CD4-positive, CD25-positive, alpha-beta regulatory T cell (primary cell): ENCODE data around the gene TRIM29. TPM values are rescaled to one million over a fixed set of nuclear protein-coding genes. Genes with fewer than 3 reads are reported as not detected.

Source experiments
- ATAC-seq, 2 donors: fragments of 150-1000 bp; cut with Tn5 transposase; one replicate each; pipeline ENCODE4 v1.10.0; 2021; ENCODE audit warnings: low read depth in 2 of 2, moderate number of reproducible peaks in 2 of 2, moderate library complexity in 1 of 2
- DNase-seq, 3 donors: peaks; one replicate each; pipeline versions ENCODE4 v3.0.0 to v3.0.0-alpha.2; 2012 to 2022; ENCODE audit warnings: mixed read lengths in 1 of 3
- H3K27ac ChIP-seq: one replicate; pipeline ENCODE4 v1.7.0; 2013; ENCODE audit warnings: mild to moderate bottlenecking, low read length; ENCODE audit not compliant: insufficient read depth, poor library complexity, severe bottlenecking
- H3K27me3 ChIP-seq: one replicate; pipeline ENCODE4 v1.7.0; 2013; ENCODE audit warnings: low read length; ENCODE audit not compliant: control insufficient read depth, insufficient read depth
- H3K36me3 ChIP-seq: one replicate; pipeline ENCODE4 v1.7.0; 2013; ENCODE audit warnings: mild to moderate bottlenecking, low read length, moderate library complexity; ENCODE audit not compliant: control insufficient read depth, insufficient read depth
- H3K4me1 ChIP-seq: 2 replicates; pipeline ENCODE4 v1.7.0; 2013; ENCODE audit warnings: mild to moderate bottlenecking, low read length; ENCODE audit not compliant: insufficient read depth, control insufficient read depth, poor library complexity, severe bottlenecking
- H3K4me3 ChIP-seq: one replicate; pipeline ENCODE4 v1.7.0; 2013; ENCODE audit warnings: low read depth, mild to moderate bottlenecking, low read length, moderate library complexity
- H3K9me3 ChIP-seq, 2 experiments: 1 replicate in 1 of 2; 2 replicates in 1 of 2; pipeline ENCODE4 v1.7.0; 2013; ENCODE audit warnings: low read length in 2 of 2, mild to moderate bottlenecking in 1 of 2, moderate library complexity in 1 of 2; ENCODE audit not compliant: control insufficient read depth in 2 of 2
- H3K27ac Mint-ChIP-seq, 3 donors: one replicate each; pipeline ENCODE4 v1.8.0; 2020 to 2022; ENCODE audit warnings: mild to moderate bottlenecking in 3 of 3, mixed read lengths in 3 of 3, moderate library complexity in 2 of 3
- H3K27me3 Mint-ChIP-seq: one replicate; pipeline ENCODE4 v1.8.0; 2022; ENCODE audit warnings: mild to moderate bottlenecking, mixed read lengths
- H3K36me3 Mint-ChIP-seq: one replicate; pipeline ENCODE4 v1.8.0; 2020; ENCODE audit warnings: mixed read lengths
- H3K4me1 Mint-ChIP-seq, 4 donors: one replicate each; pipeline ENCODE4 v1.8.0; 2020 to 2022; ENCODE audit warnings: mixed read lengths in 4 of 4, mild to moderate bottlenecking in 1 of 4
- H3K4me3 Mint-ChIP-seq, 4 donors: one replicate each; pipeline ENCODE4 v1.8.0; 2020 to 2022; ENCODE audit warnings: mild to moderate bottlenecking in 4 of 4, mixed read lengths in 4 of 4, moderate library complexity in 3 of 4
- H3K9me3 Mint-ChIP-seq, 7 donors: one replicate each; pipeline ENCODE4 v1.8.0; 2020 to 2022; ENCODE audit warnings: mixed read lengths in 7 of 7, mild to moderate bottlenecking in 3 of 7, moderate library complexity in 2 of 7
- polyA plus RNA-seq, 4 donors: library from polyadenylated mRNA; unstranded; fragments of 300-500 nt; fragmentation: Illumina TruSeq; gene quantifications; one replicate each; pipeline ENCODE4 v1.2.3, GENCODE V29; 2021
- total RNA-seq: library from RNA; stranded (reverse); gene quantifications from one replicate; pipeline ENCODE4 v1.2.3, GENCODE V29; 2022

The TRIM29 gene
- total and polyA plus RNA-seq, 5 donors from 2014 or later = not detected

GRCh38 chr11:120108154-120108784, 29.6 kb downstream of the TRIM29 start:
- H3K9me3 ChIP-seq = no peaks in the 10 kb centered on the region
- no peak overlapping the region for H3K4me3 ChIP-seq
- no peaks in the 10 kb centered on the region for H3K4me1 ChIP-seq
- H3K27ac Mint-ChIP-seq = peak overlapping the region in 1 of 3 donors; percentile 73
- no peaks in the 10 kb centered on the region for H3K9me3 Mint-ChIP-seq
- DNase-seq (peak; percentile 12 to 43 (median 26)), ATAC-seq (peak in 1 of 2 donors; percentile 42)
- H3K36me3 Mint-ChIP-seq = no peaks in the 10 kb centered on the region
- H3K27ac ChIP-seq = no peak overlapping the region
- no peaks in the 10 kb centered on the region for H3K4me1 Mint-ChIP-seq
- peaks cover 11% of the 10 kb centered on the region for H3K27me3 Mint-ChIP-seq
- no peaks in the 10 kb centered on the region for H3K27me3 ChIP-seq
- no peaks in the 10 kb centered on the region for H3K36me3 ChIP-seq
- no peak overlapping the region for H3K4me3 Mint-ChIP-seq

DNA sequence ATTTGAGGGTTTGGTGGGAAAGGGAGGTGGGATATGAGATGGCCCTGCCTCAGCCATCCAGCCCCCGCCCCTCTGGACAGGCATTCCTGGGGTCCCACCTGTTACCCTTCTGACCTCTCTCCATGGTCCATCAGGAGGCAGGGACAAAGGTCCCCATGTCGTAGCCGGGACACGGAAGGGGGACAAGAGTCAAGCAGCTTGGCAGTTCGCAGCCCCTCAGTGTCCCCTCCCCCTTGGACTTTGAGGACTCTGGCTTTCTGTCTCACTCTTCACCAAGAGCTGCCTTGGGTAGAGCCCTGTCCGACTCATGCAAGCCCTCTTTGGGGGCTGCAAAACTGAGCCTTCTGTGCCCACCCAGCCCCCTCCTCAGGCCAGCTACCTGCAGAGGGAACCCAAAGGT, 30.2 kb downstream of the TRIM29 start:
- H3K9me3 ChIP-seq = no peaks in the 10 kb centered on the region
- H3K27me3 ChIP-seq = no peaks in the 10 kb centered on the region
- DNase-seq (no peak), ATAC-seq (no peak)
- no peaks in the 10 kb centered on the region for H3K36me3 ChIP-seq
- Mint-ChIP-seq H3K4me3 (no peak overlapping the region), H3K36me3 (no peaks in the 10 kb centered on the region), H3K4me1 (no peaks in the 10 kb centered on the region), H3K27me3 (peaks cover 7% of the 10 kb centered on the region), H3K27ac (no peak overlapping the region), H3K9me3 (no peaks in the 10 kb centered on the region)
- no peak overlapping the region for H3K4me3 ChIP-seq
- H3K4me1 ChIP-seq = no peaks in the 10 kb centered on the region
- no peak overlapping the region for H3K27ac ChIP-seq

- peaks cover 4% of the 10 kb centered on the region for H3K27me3 Mint-ChIP-seq
- Histone ChIP-seq H3K36me3 (no peaks in the 10 kb centered on the region), H3K9me3 (no peaks in the 10 kb centered on the region), H3K4me3 (no peak overlapping the region), H3K4me1 (no peaks in the 10 kb centered on the region), H3K27me3 (no peaks in the 10 kb centered on the region), H3K27ac (no peak overlapping the region)
- peak overlapping the region in 1 of 3 donors; percentile 10 for H3K27ac Mint-ChIP-seq
- no peak for ATAC-seq
- DNase-seq = no peak
- no peaks in the 10 kb centered on the region for H3K36me3 Mint-ChIP-seq
- no peaks in the 10 kb centered on the region for H3K9me3 Mint-ChIP-seq
- no peak overlapping the region for H3K4me3 Mint-ChIP-seq
- no peaks in the 10 kb centered on the region for H3K4me1 Mint-ChIP-seq
Observed at GRCh38 chr11:120106354-120107150, 31.4 kb downstream of the TRIM29 start.

- no peak overlapping the region for H3K27ac ChIP-seq
- ATAC-seq = no peak
- Mint-ChIP-seq H3K36me3 (no peaks in the 10 kb centered on the region), H3K27ac (no peak overlapping the region), H3K4me3 (no peak overlapping the region), H3K4me1 (no peaks in the 10 kb centered on the region), H3K9me3 (no peaks in the 10 kb centered on the region), H3K27me3 (peaks cover 4% of the 10 kb centered on the region)
- H3K36me3 ChIP-seq = no peaks in the 10 kb centered on the region
- H3K27me3 ChIP-seq = no peaks in the 10 kb centered on the region
- no peaks in the 10 kb centered on the region for H3K9me3 ChIP-seq
- no peaks in the 10 kb centered on the region for H3K4me1 ChIP-seq
- DNase-seq = no peak
- H3K4me3 ChIP-seq = no peak overlapping the region
Observed at GRCh38 chr11:120105576-120105975, 32.3 kb downstream of the TRIM29 start.

DNA sequence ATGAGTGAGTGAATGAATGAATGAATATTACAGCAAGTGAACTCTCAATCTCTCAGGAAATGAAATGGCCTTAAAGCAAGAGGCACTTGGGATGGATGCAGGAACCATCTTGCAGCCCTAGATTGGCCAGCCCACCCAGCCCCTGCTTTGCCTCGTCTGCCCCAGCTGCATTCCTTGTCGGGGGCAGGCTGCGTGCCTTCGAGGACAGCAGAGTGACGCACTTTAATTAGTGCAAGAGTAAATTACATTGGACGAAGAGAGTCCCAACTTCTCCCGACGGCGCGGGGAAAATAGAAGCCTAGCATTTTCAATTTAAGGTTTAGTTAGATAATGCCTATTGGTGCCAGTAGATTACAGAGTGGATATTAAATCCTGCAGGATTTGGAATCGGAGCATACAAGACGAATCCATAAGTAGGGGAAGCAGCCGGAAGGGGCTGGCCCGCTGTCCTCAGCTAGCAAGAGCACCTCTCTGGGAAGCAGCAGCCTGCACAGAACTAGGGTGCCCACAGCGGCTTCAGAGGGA, 33.8 kb downstream of the TRIM29 start:
- Histone ChIP-seq H3K27ac (no peak overlapping the region), H3K36me3 (no peaks in the 10 kb centered on the region), H3K4me1 (no peaks in the 10 kb centered on the region), H3K9me3 (no peaks in the 10 kb centered on the region), H3K4me3 (no peak overlapping the region), H3K27me3 (no peaks in the 10 kb centered on the region)
- ATAC-seq = no peak
- no peaks in the 10 kb centered on the region for H3K27me3 Mint-ChIP-seq
- no peak overlapping the region for H3K4me3 Mint-ChIP-seq
- H3K27ac Mint-ChIP-seq = no peak overlapping the region
- no peak for DNase-seq
- H3K9me3 Mint-ChIP-seq = no peaks in the 10 kb centered on the region
- no peaks in the 10 kb centered on the region for H3K36me3 Mint-ChIP-seq
- no peaks in the 10 kb centered on the region for H3K4me1 Mint-ChIP-seq

DNA sequence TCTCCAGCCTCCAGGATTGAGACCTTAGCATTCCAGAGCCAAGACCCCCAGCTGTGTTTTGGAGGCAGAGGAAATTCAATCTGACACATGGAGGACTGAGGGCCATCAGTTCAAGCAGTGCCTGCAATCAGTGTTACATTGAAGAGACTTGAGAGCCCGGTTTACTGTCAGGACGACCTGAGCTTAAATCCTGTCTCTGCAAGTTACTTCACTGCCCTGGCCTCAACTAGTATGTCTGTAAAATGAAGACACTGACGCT, 35.1 kb downstream of the TRIM29 start:
- H3K9me3 Mint-ChIP-seq = no peaks in the 10 kb centered on the region
- H3K4me3 ChIP-seq = no peak overlapping the region
- H3K27me3 Mint-ChIP-seq = peaks cover 7% of the 10 kb centered on the region
- no peaks in the 10 kb centered on the region for H3K4me1 ChIP-seq
- no peaks in the 10 kb centered on the region for H3K36me3 ChIP-seq
- H3K36me3 Mint-ChIP-seq = no peaks in the 10 kb centered on the region
- no peak for ATAC-seq
- H3K27ac Mint-ChIP-seq = no peak overlapping the region
- no peak overlapping the region for H3K4me3 Mint-ChIP-seq
- H3K27me3 ChIP-seq = no peaks in the 10 kb centered on the region
- no peaks in the 10 kb centered on the region for H3K9me3 ChIP-seq
- H3K4me1 Mint-ChIP-seq = no peaks in the 10 kb centered on the region
- no peak overlapping the region for H3K27ac ChIP-seq
- no peak for DNase-seq

DNA sequence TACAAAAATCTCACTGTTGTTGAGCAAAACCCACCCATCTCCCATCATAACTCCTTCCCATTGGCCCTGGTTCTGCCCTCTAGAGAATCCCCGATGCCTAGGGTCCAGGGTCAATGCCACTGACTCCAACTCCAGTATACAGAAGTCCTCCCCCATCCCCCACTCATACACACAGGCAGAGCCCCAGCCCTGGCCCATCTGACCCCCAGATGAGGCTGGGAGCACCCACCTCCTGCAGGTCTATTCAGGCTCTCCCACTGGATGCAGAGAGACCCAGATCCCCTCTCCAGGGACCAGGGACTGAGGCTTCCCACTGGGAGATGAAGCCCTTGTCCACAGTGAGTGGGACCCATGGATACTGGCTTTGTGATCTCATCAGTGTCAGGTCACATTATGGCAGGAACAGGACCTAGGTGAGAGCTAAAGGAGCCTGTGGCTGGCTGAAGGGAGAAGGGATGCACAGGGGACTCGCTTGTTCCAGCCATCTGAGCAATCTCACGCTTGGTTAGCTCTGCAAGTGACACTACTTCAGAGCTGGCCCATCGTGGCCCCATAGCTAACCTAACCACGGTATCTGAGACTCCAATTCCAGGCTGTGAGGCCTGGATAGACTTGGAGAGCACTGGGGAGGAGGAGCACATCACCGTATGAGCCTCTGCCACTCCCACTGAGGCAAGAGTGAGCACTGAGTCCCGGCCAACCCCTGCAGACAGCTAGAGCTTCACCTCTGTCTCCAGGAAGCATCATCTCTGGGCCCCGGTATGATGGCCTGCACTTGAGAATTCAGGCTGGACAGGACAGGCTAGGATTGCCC, 35.7 kb downstream of the TRIM29 start:
- no peaks in the 10 kb centered on the region for H3K36me3 ChIP-seq
- DNase-seq (no peak), ATAC-seq (no peak)
- no peaks in the 10 kb centered on the region for H3K9me3 ChIP-seq
- Mint-ChIP-seq H3K9me3 (no peaks in the 10 kb centered on the region), H3K27ac (no peak overlapping the region), H3K4me3 (no peak overlapping the region), H3K27me3 (peaks cover 7% of the 10 kb centered on the region), H3K4me1 (no peaks in the 10 kb centered on the region), H3K36me3 (no peaks in the 10 kb centered on the region)
- no peak overlapping the region for H3K27ac ChIP-seq
- H3K4me1 ChIP-seq = no peaks in the 10 kb centered on the region
- H3K4me3 ChIP-seq = no peak overlapping the region
- H3K27me3 ChIP-seq = no peaks in the 10 kb centered on the region
